ENCODE data around the gene COL23A1.
"Not testable (repeated sequence)": the region's sequence is repeated elsewhere in the genome, so short reads cannot be mapped to it uniquely, and the experiment has no call there.

COL23A1 gene

GRCh38 chr5:178264044-178264443 is 326.1 kb downstream of the COL23A1 start:
- H3K9me3 ChIP-seq (ENCODE audit: insufficient read depth, low read depth, low read length) = no peaks in the 10 kb centered on the region
- no peak overlapping the region for H3K4me3 ChIP-seq (ENCODE audit: low read length)
- no peak overlapping the region for H3K27ac ChIP-seq (ENCODE audit: low read length)
- H3K36me3 ChIP-seq (ENCODE audit: insufficient read depth, low read depth, low read length) = no peaks in the 10 kb centered on the region
- no peaks in the 10 kb centered on the region; the same call in 1 of the 2 replicates for H3K27me3 ChIP-seq (ENCODE audit: insufficient read depth, low read length)
- no peak overlapping the region for H3K9ac ChIP-seq (ENCODE audit: low read depth, low read length)
- no peaks in the 10 kb centered on the region for H3K4me1 ChIP-seq (ENCODE audit: insufficient read depth, low read length)

- H3K27me3 ChIP-seq (ENCODE audit: insufficient read depth, low read length) = no peaks in the 10 kb centered on the region; the same call in 1 of the 2 replicates
- H3K4me1 ChIP-seq (ENCODE audit: insufficient read depth, low read length) = no peaks in the 10 kb centered on the region
- H3K9me3 ChIP-seq (ENCODE audit: insufficient read depth, low read depth, low read length) = no peaks in the 10 kb centered on the region
These were observed 328.3 kb downstream of the COL23A1 start for GRCh38 chr5:178261666-178262600.

GRCh38 chr5:178259623-178260536 is 330.3 kb downstream of the COL23A1 start:
- H3K9ac ChIP-seq (ENCODE audit: low read depth, low read length) = no peak overlapping the region
- no peaks in the 10 kb centered on the region for H3K27me3 ChIP-seq (ENCODE audit: insufficient read depth, low read length)
- no peaks in the 10 kb centered on the region for H3K9me3 ChIP-seq (ENCODE audit: insufficient read depth, low read depth, low read length)
- H3K4me3 ChIP-seq (ENCODE audit: low read length) = no peak overlapping the region
- no peaks in the 10 kb centered on the region for H3K4me1 ChIP-seq (ENCODE audit: insufficient read depth, low read length)
- no peaks in the 10 kb centered on the region for H3K36me3 ChIP-seq (ENCODE audit: insufficient read depth, low read depth, low read length)
- H3K27ac ChIP-seq (ENCODE audit: low read length) = no peak overlapping the region

More at GRCh38 chr5:178261666-178262600, 328.3 kb downstream of the COL23A1 start:
- H3K36me3 ChIP-seq (ENCODE audit: insufficient read depth, low read depth, low read length) = no peaks in the 10 kb centered on the region
- H3K4me3 ChIP-seq (ENCODE audit: low read length) = no peak overlapping the region
- no peak overlapping the region for H3K27ac ChIP-seq (ENCODE audit: low read length)
- H3K9ac ChIP-seq (ENCODE audit: low read depth, low read length) = no peak overlapping the region

GRCh38 chr5:178257650-178258049 is 332.5 kb downstream of the COL23A1 start:
- Histone ChIP-seq H3K9me3 (ENCODE audit: insufficient read depth, low read depth, low read length) (no peaks in the 10 kb centered on the region), H3K27me3 (ENCODE audit: insufficient read depth, low read length) (no peaks in the 10 kb centered on the region), H3K27ac (ENCODE audit: low read length) (no peak overlapping the region), H3K4me3 (ENCODE audit: low read length) (no peak overlapping the region), H3K9ac (ENCODE audit: low read depth, low read length) (no peak overlapping the region), H3K36me3 (ENCODE audit: insufficient read depth, low read depth, low read length) (no peaks in the 10 kb centered on the region), H3K4me1 (ENCODE audit: insufficient read depth, low read length) (no peaks in the 10 kb centered on the region)

GRCh38 chr5:178256746-178257145 is 333.4 kb downstream of the COL23A1 start:
- H3K4me3 ChIP-seq (ENCODE audit: low read length) = no peak overlapping the region
- H3K36me3 ChIP-seq (ENCODE audit: insufficient read depth, low read depth, low read length) = no peaks in the 10 kb centered on the region
- H3K27ac ChIP-seq (ENCODE audit: low read length) = no peak overlapping the region
- no peaks in the 10 kb centered on the region for H3K27me3 ChIP-seq (ENCODE audit: insufficient read depth, low read length)
- no peaks in the 10 kb centered on the region for H3K9me3 ChIP-seq (ENCODE audit: insufficient read depth, low read depth, low read length)
- no peaks in the 10 kb centered on the region for H3K4me1 ChIP-seq (ENCODE audit: insufficient read depth, low read length)
- H3K9ac ChIP-seq (ENCODE audit: low read depth, low read length) = no peak overlapping the region

GRCh38 chr5:178253632-178254031 is 336.6 kb downstream of the COL23A1 start:
- not testable (repeated sequence) for H3K9me3 ChIP-seq (ENCODE audit: insufficient read depth, low read depth, low read length); H3K4me1 ChIP-seq (ENCODE audit: insufficient read depth, low read length); H3K9ac ChIP-seq (ENCODE audit: low read depth, low read length); H3K36me3 ChIP-seq (ENCODE audit: insufficient read depth, low read depth, low read length); H3K27me3 ChIP-seq (ENCODE audit: insufficient read depth, low read length); H3K4me3 ChIP-seq (ENCODE audit: low read length); H3K27ac ChIP-seq (ENCODE audit: low read length)

- H3K27me3 ChIP-seq (ENCODE audit: insufficient read depth, low read length) = no peaks in the 10 kb centered on the region; the same call in 1 of the 2 replicates
- no peaks in the 10 kb centered on the region for H3K36me3 ChIP-seq (ENCODE audit: insufficient read depth, low read depth, low read length)
- no peaks in the 10 kb centered on the region for H3K9me3 ChIP-seq (ENCODE audit: insufficient read depth, low read depth, low read length)
- no peak overlapping the region for H3K9ac ChIP-seq (ENCODE audit: low read depth, low read length)
- H3K4me1 ChIP-seq (ENCODE audit: insufficient read depth, low read length) = no peaks in the 10 kb centered on the region
- H3K27ac ChIP-seq (ENCODE audit: low read length) = no peak overlapping the region
- H3K4me3 ChIP-seq (ENCODE audit: low read length) = no peak overlapping the region
These were observed 337.9 kb downstream of the COL23A1 start for GRCh38 chr5:178252258-178252657.

- H3K4me1 ChIP-seq (ENCODE audit: insufficient read depth, low read length) = no peaks in the 10 kb centered on the region
- no peaks in the 10 kb centered on the region for H3K9me3 ChIP-seq (ENCODE audit: insufficient read depth, low read depth, low read length)
- no peak overlapping the region for H3K27ac ChIP-seq (ENCODE audit: low read length)
- H3K36me3 ChIP-seq (ENCODE audit: insufficient read depth, low read depth, low read length) = no peaks in the 10 kb centered on the region
- no peak overlapping the region for H3K9ac ChIP-seq (ENCODE audit: low read depth, low read length)
- H3K27me3 ChIP-seq (ENCODE audit: insufficient read depth, low read length) = no peaks in the 10 kb centered on the region; the same call in 1 of the 2 replicates
- no peak overlapping the region for H3K4me3 ChIP-seq (ENCODE audit: low read length)
These were observed 339.9 kb downstream of the COL23A1 start for GRCh38 chr5:178250263-178250662.

GRCh38 chr5:178249191-178249989 is 340.8 kb downstream of the COL23A1 start:
- no peaks in the 10 kb centered on the region for H3K36me3 ChIP-seq (ENCODE audit: insufficient read depth, low read depth, low read length)
- no peaks in the 10 kb centered on the region for H3K9me3 ChIP-seq (ENCODE audit: insufficient read depth, low read depth, low read length)
- H3K4me3 ChIP-seq (ENCODE audit: low read length) = no peak overlapping the region
- H3K27ac ChIP-seq (ENCODE audit: low read length) = no peak overlapping the region
- no peaks in the 10 kb centered on the region for H3K4me1 ChIP-seq (ENCODE audit: insufficient read depth, low read length)
- no peaks in the 10 kb centered on the region; the same call in 1 of the 2 replicates for H3K27me3 ChIP-seq (ENCODE audit: insufficient read depth, low read length)
- no peak overlapping the region for H3K9ac ChIP-seq (ENCODE audit: low read depth, low read length)

- Histone ChIP-seq H3K27ac (ENCODE audit: low read length) (no peak overlapping the region), H3K9me3 (ENCODE audit: insufficient read depth, low read depth, low read length) (no peaks in the 10 kb centered on the region), H3K27me3 (ENCODE audit: insufficient read depth, low read length) (no peaks in the 10 kb centered on the region; the same call in 1 of the 2 replicates), H3K9ac (ENCODE audit: low read depth, low read length) (no peak overlapping the region), H3K4me1 (ENCODE audit: insufficient read depth, low read length) (no peaks in the 10 kb centered on the region), H3K4me3 (ENCODE audit: low read length) (no peak overlapping the region), H3K36me3 (ENCODE audit: insufficient read depth, low read depth, low read length) (no peaks in the 10 kb centered on the region)
These were observed 341.4 kb downstream of the COL23A1 start for GRCh38 chr5:178248750-178249149.

Data from iPS-20b (cell line).